Measurements from ENCODE around the gene S100A10.

DNA sequence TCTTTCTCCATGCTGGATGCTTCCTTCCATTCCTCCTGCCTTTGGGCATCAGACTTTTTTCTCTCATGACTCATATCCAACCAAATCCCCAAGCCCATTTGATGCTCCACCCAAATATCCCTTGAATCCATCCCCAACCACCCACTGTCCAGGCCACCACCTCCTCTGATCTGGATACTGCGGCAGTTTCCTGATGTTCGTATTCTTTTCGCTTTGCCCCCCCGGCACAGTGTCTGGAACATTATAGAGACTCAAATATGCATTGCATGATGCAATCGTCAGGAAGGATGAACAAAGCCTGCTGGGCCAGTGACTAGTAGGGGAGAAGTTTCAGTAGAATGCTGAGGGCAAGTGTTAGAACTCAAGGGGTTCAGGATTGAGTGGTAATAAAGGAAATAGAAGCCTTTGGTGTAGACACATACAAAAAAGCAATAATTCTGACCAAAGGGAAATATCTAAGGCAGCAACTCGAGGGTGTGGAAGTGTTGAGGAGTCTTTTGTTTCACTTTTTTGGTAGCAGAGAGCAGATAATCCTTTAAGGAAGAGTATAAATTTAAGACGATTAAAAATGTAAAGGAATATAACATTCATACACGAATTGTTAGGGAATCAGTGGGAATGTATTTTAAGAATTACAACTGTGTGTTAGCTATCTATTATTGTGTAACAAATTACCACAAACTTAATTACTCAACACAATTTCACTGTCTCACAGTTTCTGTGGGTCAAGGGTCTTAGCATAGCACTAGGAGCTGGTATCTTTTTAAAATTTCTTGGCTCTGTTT lies 35.7 kb upstream of the S100A10 start:
- TF ChIP-seq GATA3 (IDR thresholded peaks at IDR 0.05; ENCODE audit: low read depth, low read length) (no peak), GATA2 (IDR thresholded peaks at IDR 0.05; ENCODE audit: low read depth, low read length) (no peak)
